Right lobe of liver (tissue), 6 donors: ENCODE measurements around the gene DUS2. TPM values are rescaled to one million over a fixed set of nuclear protein-coding genes. Genes with fewer than 3 reads are reported as not detected.

Source experiments
- ATAC-seq, 4 donors: fragments of 200-7000 bp; cut with Tn5 transposase; one replicate each; pipeline ENCODE4 v1.9.1; 2020; ENCODE audit warnings: mild to moderate bottlenecking in 4 of 4, moderate library complexity in 4 of 4
- DNase-seq, 3 donors: peaks; one replicate each; pipeline ENCODE4 v3.0.0-alpha.2; 2020
- H3K27ac ChIP-seq, 3 donors: fragments of 200-600 bp; one replicate each; pipeline ENCODE4 v1.8.0; 2022
- H3K27me3 ChIP-seq, 2 donors: fragments of 200-600 bp; one replicate each; pipeline ENCODE4 v1.8.0; 2022
- H3K36me3 ChIP-seq, 4 donors: fragments of 200-600 bp; sonication (generic) in 1 of 4; one replicate each; pipeline versions ENCODE4 v1.5.1 to v1.8.0; 2017 to 2022; ENCODE audit warnings: control low read depth in 1 of 4
- H3K4me1 ChIP-seq, 4 donors: fragments of 200-600 bp; sonication (generic) in 1 of 4; one replicate each; pipeline versions ENCODE4 v1.5.1 to v1.8.0; 2017 to 2022; ENCODE audit warnings: control low read depth in 1 of 4
- H3K4me3 ChIP-seq, 3 donors: fragments of 200-600 bp; one replicate each; pipeline ENCODE4 v1.8.0; 2022
- H3K9me3 ChIP-seq, 4 donors: fragments of 200-600 bp; sonication (generic) in 1 of 4; one replicate each; pipeline versions ENCODE4 v1.5.1 to v1.8.0; 2017 to 2022; ENCODE audit warnings: control low read depth in 1 of 4
- POLR2A ChIP-seq: fragments of 450-650 bp; IDR thresholded peaks from one replicate; pipeline ENCODE4 v1.6.1; 2017; ENCODE audit warnings: antibody characterized with exemption, mild to moderate bottlenecking
- WGBS: methylation state at CpG from one replicate; pipeline ENCODE4 v1.1.6; 2018; ENCODE audit warnings: low coverage, low lambda C conversion rate; ENCODE audit not compliant: insufficient coverage; ENCODE audit errors: missing lambda C conversion rate; 5-methylcytosine and 5-hydroxymethylcytosine counted together
- intact Hi-C, 2 donors: fragments of 100-400 bp; cut with DNase I; formaldehyde crosslinking; loops; one replicate each; pipeline versions ENCODE4 v1.11.2 to v1.14.1; 2022
- total RNA-seq, 6 experiments: library from RNA; depleted of rRNA in 2 of 6; stranded (reverse); fragments of >200 nt in 2 of 6; fragmentation: NEBNext Ultra II Directional in 3 of 6; extraction: Animal tissue kit (Norgen Biotek cat#: 25700) in 3 of 6; gene quantifications; one replicate each; pipeline versions ENCODE4 v1.1.0 to v1.2.4, GENCODE V29; 2016 to 2023
- TF ChIP-seq, protein P1 (sequence below), 4 donors: fragments of 200-600 bp in 3 of 4; fragments of 450-650 bp in 1 of 4; IDR thresholded peaks; one replicate each; pipeline versions ENCODE4 v1.5.1 to v1.8.0; 2016 to 2022; ENCODE audit warnings: antibody characterized with exemption in 4 of 4, mild to moderate bottlenecking in 2 of 4
- donor health status: DM: no; HTN: yes; CAD: no.
- donor health status: DM: no; HTN: no; CAD: no.
- donor health status: DM: no; HTN: no; CAD: no.
- donor health status: DM: no; HTN: yes; CAD: no.
- donor health status: DM: no; HTN: yes; CAD: no.

Gene DUS2
- total RNA-seq, 6 experiments from 2014 or later, result 7.9 to 16.4 (median 9.2) TPM

- DNase-seq (peak; percentile 74 to 77 (median 75)), ATAC-seq (peak; percentile 89 to 91 (median 90))
- intact Hi-C loops, result no loop called here
- Histone ChIP-seq H3K27me3 (no peaks in the 10 kb centered on the region), H3K27ac (peak overlapping the region in 1 of 3 donors; percentile 4), H3K9me3 (no peaks in the 10 kb centered on the region), H3K4me1 (peaks cover 0 to 8% (median under 1%) of the 10 kb centered on the region in 4 donors), H3K36me3 (peaks cover 0 to 4% (median 0%) of the 10 kb centered on the region in 4 donors), H3K4me3 (no peak overlapping the region)
- TF ChIP-seq, protein P1, sequence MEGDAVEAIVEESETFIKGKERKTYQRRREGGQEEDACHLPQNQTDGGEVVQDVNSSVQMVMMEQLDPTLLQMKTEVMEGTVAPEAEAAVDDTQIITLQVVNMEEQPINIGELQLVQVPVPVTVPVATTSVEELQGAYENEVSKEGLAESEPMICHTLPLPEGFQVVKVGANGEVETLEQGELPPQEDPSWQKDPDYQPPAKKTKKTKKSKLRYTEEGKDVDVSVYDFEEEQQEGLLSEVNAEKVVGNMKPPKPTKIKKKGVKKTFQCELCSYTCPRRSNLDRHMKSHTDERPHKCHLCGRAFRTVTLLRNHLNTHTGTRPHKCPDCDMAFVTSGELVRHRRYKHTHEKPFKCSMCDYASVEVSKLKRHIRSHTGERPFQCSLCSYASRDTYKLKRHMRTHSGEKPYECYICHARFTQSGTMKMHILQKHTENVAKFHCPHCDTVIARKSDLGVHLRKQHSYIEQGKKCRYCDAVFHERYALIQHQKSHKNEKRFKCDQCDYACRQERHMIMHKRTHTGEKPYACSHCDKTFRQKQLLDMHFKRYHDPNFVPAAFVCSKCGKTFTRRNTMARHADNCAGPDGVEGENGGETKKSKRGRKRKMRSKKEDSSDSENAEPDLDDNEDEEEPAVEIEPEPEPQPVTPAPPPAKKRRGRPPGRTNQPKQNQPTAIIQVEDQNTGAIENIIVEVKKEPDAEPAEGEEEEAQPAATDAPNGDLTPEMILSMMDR (IDR thresholded peaks at IDR 0.05), result peak; percentile 69 to 87 (median 86)
- TF ChIP-seq POLR2A, result no peak
- 36% methylated on average over 2 of the region's 2 CpGs for WGBS
Observed at GRCh38 chr16:68064791-68065365, 41.8 kb downstream of the DUS2 start.

GRCh38 chr16:68065716-68066305, 42.7 kb downstream of the DUS2 start:
- WGBS, result 67% methylated on average over 5 of the region's 6 CpGs
- H3K27ac ChIP-seq, result no peak overlapping the region
- H3K9me3 ChIP-seq, result no peaks in the 10 kb centered on the region
- H3K36me3 ChIP-seq, result peaks cover 0 to 4% (median under 1%) of the 10 kb centered on the region in 4 donors
- intact Hi-C loops, result no loop called here
- H3K4me3 ChIP-seq, result no peak overlapping the region
- ATAC-seq (no peak), DNase-seq (peak in 1 of 3 donors; percentile 12)
- TF ChIP-seq, protein P1 (IDR thresholded peaks at IDR 0.05), result no peak
- TF ChIP-seq POLR2A, result no peak
- no peaks in the 10 kb centered on the region for H3K27me3 ChIP-seq
- H3K4me1 ChIP-seq, result peaks cover 0 to 9% (median 3%) of the 10 kb centered on the region in 4 donors

DNA sequence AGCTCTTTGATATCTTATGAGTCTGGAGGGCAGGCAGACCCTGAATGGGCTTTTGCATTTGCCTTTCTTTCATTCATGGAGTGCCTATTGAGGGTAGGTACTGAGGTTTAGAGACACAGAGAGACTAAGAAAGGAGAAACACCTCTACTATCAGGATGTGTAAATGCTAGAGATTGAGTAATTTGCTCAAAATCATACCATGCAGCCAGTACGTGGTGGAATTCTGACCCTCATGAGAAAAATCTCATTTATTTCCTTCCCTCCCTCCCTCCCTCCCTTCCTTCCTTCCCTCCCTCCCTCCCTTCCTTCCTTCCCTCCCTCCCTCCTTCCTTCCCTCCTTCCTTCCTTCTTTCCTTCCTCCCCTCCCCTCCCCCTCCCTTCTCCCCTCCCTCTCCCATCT, 43.7 kb downstream of the DUS2 start:
- DNase-seq (no peak), ATAC-seq (no peak)
- no peaks in the 10 kb centered on the region for H3K27me3 ChIP-seq
- H3K9me3 ChIP-seq, result no peaks in the 10 kb centered on the region
- peaks cover 0 to 4% (median 2%) of the 10 kb centered on the region in 4 donors for H3K36me3 ChIP-seq
- intact Hi-C loops, result no loop called here
- TF ChIP-seq POLR2A, result no peak
- TF ChIP-seq, protein P1 (IDR thresholded peaks at IDR 0.05), result no peak
- no peak overlapping the region for H3K4me3 ChIP-seq
- peaks cover 0 to 13% (median 6%) of the 10 kb centered on the region in 4 donors for H3K4me1 ChIP-seq
- H3K27ac ChIP-seq, result no peak overlapping the region
- 10% methylated on average over 1 of the region's 1 CpG for WGBS

DNA sequence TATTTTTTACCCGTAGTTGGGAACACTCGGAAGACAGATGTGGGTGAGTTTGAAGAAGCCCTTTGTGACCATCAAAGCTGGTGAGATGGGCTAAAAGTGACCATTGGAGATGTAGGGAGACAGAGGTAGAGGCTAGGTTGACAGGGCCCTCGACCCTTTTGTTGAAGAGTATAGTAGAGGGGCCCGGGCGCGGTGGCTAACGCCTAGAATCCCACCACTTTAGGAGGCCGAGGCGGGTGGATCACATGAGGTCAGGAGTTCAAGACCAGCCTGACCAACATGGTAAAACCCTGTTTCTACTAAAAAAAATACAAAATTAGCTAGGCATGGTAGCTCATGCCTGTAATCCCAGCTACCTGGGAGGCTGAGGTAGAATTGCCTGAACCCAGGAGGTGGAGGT, 45.8 kb downstream of the DUS2 start:
- TF ChIP-seq, protein P1 (IDR thresholded peaks at IDR 0.05), result no peak
- TF ChIP-seq POLR2A, result no peak
- Histone ChIP-seq H3K27me3 (no peaks in the 10 kb centered on the region), H3K4me1 (peaks cover 0 to 24% (median 9%) of the 10 kb centered on the region in 4 donors), H3K36me3 (peaks cover 0 to 9% (median 2%) of the 10 kb centered on the region in 4 donors), H3K9me3 (no peaks in the 10 kb centered on the region), H3K4me3 (no peak overlapping the region), H3K27ac (no peak overlapping the region)
- intact Hi-C loops, result no loop called here
- peak in 1 of 3 donors; percentile 35 for DNase-seq
- WGBS, result 95% methylated on average over 2 of the region's 9 CpGs
- ATAC-seq, result no peak
